ENCODE measurements around the gene LYVE1. TPM values are rescaled to one million over a fixed set of nuclear protein-coding genes. Genes with fewer than 3 reads are reported as not detected.

The LYVE1 gene
- total and polyA plus RNA-seq, 9 donors = 19.0 to 159 (median 34.5) TPM

DNA sequence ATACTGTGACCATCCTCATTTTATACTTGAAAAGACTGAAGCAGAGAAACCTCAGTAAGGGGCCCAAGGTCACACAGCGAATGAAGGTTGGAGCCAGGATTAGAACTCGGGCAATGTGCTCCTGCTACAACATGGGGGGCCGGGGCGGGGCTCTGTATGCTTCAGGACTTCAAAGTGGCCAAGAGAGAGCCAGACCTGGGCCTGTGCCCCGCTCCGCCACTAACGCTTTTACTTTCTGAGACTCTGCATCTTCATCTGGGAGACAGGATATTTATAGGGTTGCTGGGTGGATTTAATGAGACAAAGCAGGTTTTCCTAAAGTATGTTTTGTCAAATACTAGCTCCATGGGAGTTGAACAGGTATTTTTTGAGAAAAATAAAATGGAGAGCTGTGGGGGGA is 33.9 kb upstream of the LYVE1 start:
- DNase-seq = no peak
- intact Hi-C loops (cut with DNase I) = no loop called here
- no peaks in the 10 kb centered on the region for H3K9me3 ChIP-seq
- no peak overlapping the region for H3K4me3 ChIP-seq
- H3K36me3 ChIP-seq = no peaks in the 10 kb centered on the region
- peaks cover 13% of the 10 kb centered on the region for H3K4me1 ChIP-seq (ENCODE audit: insufficient read depth)
- TF ChIP-seq EP300 (IDR thresholded peaks at IDR 0.05) = no peak
- TF ChIP-seq CTCF (IDR thresholded peaks at IDR 0.05) = no peak
- TF ChIP-seq POLR2A (IDR thresholded peaks at IDR 0.05) = no peak
- 90 to 93% (median 91%) methylated on average over 7 of the region's 7 CpGs for WGBS, 3 donors
- H3K27me3 ChIP-seq = no peaks in the 10 kb centered on the region
- no peak overlapping the region for H3K27ac ChIP-seq

DNA sequence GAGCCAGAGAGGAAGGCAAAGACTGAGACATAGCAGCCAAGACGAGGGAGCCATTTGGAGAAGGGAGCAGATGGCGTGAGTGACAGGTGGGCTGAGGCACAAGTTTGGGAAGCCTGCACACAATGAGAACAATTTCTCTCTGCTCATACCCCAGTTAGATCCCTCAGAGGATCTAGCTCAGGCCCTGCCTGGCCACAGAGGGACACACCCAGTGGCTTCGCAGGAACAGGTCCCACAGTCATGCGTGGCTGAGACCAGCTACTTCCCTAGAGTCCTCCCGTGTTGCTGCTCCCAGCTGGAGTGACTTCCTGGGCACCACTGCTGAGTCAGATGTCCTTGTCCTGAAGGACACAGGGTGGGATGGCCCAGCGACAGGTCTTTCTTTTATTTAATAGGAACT is 33.4 kb upstream of the LYVE1 start:
- Histone ChIP-seq H3K27ac (no peak overlapping the region), H3K4me1 (ENCODE audit: insufficient read depth) (peaks cover 13% of the 10 kb centered on the region), H3K36me3 (no peaks in the 10 kb centered on the region), H3K4me3 (no peak overlapping the region), H3K9me3 (no peaks in the 10 kb centered on the region), H3K27me3 (no peaks in the 10 kb centered on the region)
- intact Hi-C loops (cut with DNase I) = no loop called here
- WGBS, 3 donors = 84 to 92% (median 89%) methylated on average over 6 of the region's 6 CpGs
- DNase-seq = no peak
- no peak for TF ChIP-seq EP300 (IDR thresholded peaks at IDR 0.05)

DNA sequence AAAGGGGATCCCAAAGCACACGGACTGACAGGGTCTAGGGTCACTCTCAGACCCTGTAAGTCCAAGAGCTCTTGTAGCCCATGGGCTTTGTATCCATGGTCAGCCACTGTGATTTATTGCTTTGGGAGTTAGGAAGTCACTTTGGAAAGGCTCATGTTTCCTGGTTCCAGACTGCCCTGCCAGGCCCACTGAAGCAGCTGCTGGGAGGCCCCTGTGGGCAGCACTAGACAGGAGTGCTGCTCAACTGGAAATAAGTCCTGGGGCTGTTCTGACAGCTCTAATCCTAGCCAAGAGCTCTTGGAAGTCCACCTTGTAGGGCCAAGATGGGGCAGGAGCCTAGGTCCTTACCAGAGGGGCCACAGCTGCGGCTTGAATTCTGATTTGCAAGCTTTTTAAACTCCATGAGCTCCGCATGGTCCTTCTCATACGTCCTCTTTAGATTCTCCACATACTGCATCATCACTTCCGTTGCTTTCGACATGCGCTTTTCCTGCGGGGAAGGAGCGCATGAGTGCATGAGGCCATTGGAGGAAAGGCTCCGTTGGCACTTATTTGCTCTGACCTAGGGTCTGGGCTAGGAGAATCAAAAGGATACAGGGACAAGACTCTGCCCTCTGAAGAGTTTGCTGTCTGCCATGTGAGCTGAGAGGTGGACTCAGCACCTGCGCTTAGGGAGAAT is 32.2 kb upstream of the LYVE1 start:
- intact Hi-C loops (cut with DNase I) = no loop called here
- H3K27ac ChIP-seq = no peak overlapping the region
- no peaks in the 10 kb centered on the region for H3K36me3 ChIP-seq
- H3K9me3 ChIP-seq = no peaks in the 10 kb centered on the region
- H3K4me3 ChIP-seq = no peak overlapping the region
- no peak for TF ChIP-seq POLR2A (IDR thresholded peaks at IDR 0.05)
- TF ChIP-seq EP300 (IDR thresholded peaks at IDR 0.05) = no peak
- TF ChIP-seq CTCF (IDR thresholded peaks at IDR 0.05) = no peak
- no peaks in the 10 kb centered on the region for H3K27me3 ChIP-seq
- WGBS, 3 donors = 92 to 96% (median 94%) methylated on average over 11 of the region's 11 CpGs
- no peak for DNase-seq
- H3K4me1 ChIP-seq (ENCODE audit: insufficient read depth) = peaks cover 8% of the 10 kb centered on the region

- Histone ChIP-seq H3K36me3 (no peaks in the 10 kb centered on the region), H3K4me1 (ENCODE audit: insufficient read depth) (peaks cover 8% of the 10 kb centered on the region)
Observed at GRCh38 chr11:10599388-10600175, 31.1 kb upstream of the LYVE1 start.

More at GRCh38 chr11:10599388-10600175, 31.1 kb upstream of the LYVE1 start:
- intact Hi-C loops (cut with DNase I) = no loop called here
- Histone ChIP-seq H3K27me3 (no peaks in the 10 kb centered on the region), H3K27ac (no peak overlapping the region), H3K4me3 (no peak overlapping the region), H3K9me3 (no peaks in the 10 kb centered on the region)
- WGBS, 3 donors = 67 to 74% (median 68%) methylated on average over 6 of the region's 6 CpGs
- no peak for DNase-seq
- TF ChIP-seq POLR2A (IDR thresholded peaks at IDR 0.05) (no peak), EP300 (IDR thresholded peaks at IDR 0.05) (no peak), CTCF (IDR thresholded peaks at IDR 0.05) (no peak)
